GM12878 (cell line): Measurements from ENCODE around the gene SLC37A1. TPM values are rescaled to one million over a fixed set of nuclear protein-coding genes. Genes with fewer than 3 reads are reported as not detected.

Source experiments
- ATAC-seq: fragments of 200-7000 bp; cut with Tn5 transposase; 3 replicates; pipeline ENCODE4 v1.9.1; 2020; ENCODE audit warnings: mild to moderate bottlenecking, moderate library complexity
- BruUV-seq: library from RNA; stranded (reverse); fragments of 400-500 nt; replicated peaks from 2 replicates; lab custom pipeline; 2021; lab: Mats Ljungman, UMichigan
- CTCF ChIA-PET: fragments of 300-600 bp; sonication (Branson Sonifier 250); formaldehyde crosslinking; extraction: SDS; loops from one replicate; lab custom pipeline; 2021; ENCODE audit warnings: inconsistent platforms; lab: Yijun Ruan, JAX
- POLR2A ChIA-PET: fragments of 350-600 bp; formaldehyde crosslinking; extraction: SDS; loops from one replicate; lab custom pipeline; 2021; ENCODE audit warnings: inconsistent platforms; lab: Charles Lee
- RAD21 ChIA-PET: fragments of 300-600 bp; sonication (Branson Sonifier 250); formaldehyde crosslinking; loops from one replicate; lab custom pipeline; 2023; ENCODE audit warnings: antibody characterized with exemption; ENCODE audit not compliant: unreplicated experiment; lab: Charles Lee
- SMC1A ChIA-PET: fragments of 300-600 bp; sonication (Branson Sonifier 250); formaldehyde crosslinking; loops from one replicate; lab custom pipeline; 2023; ENCODE audit not compliant: unreplicated experiment, uncharacterized antibody; lab: Charles Lee
- DNase-seq: peaks from one replicate; pipeline ENCODE4 v3.0.0-alpha.2; 2011; ENCODE audit warnings: low read depth, low spot score
- FAIRE-seq: peaks from 3 replicates; lab custom pipeline; 2011; peaks lifted over from hg19 to GRCh38; lab: Jason Lieb, UNC
- H2AFZ ChIP-seq: 2 replicates; pipeline ENCODE4 v1.6.0; 2011; ENCODE audit warnings: low read depth, low read length, control low read depth; ENCODE audit not compliant: control insufficient read depth
- H3K27ac ChIP-seq: 2 replicates; pipeline ENCODE4 v1.5.1; 2011; ENCODE audit warnings: control low read depth; ENCODE audit not compliant: control insufficient read depth, insufficient read depth
- H3K27me3 ChIP-seq, 2 experiments: replicated peaks in 1 of 2; 2 replicates each; pipeline versions ENCODE4 v1.6.0 to v1.6.1; 2011; ENCODE audit warnings: low read length in 1 of 2; ENCODE audit not compliant: control insufficient read depth in 2 of 2, insufficient read depth in 2 of 2
- H3K36me3 ChIP-seq, 2 experiments: 2 replicates each; pipeline ENCODE4 v1.5.1; 2011; ENCODE audit warnings: low read length in 1 of 2; ENCODE audit not compliant: control insufficient read depth in 2 of 2, insufficient read depth in 2 of 2
- H3K4me1 ChIP-seq: 2 replicates; pipeline ENCODE4 v1.6.1; 2011; ENCODE audit warnings: mild to moderate bottlenecking, low read length, moderate library complexity, mixed read lengths; ENCODE audit not compliant: control insufficient read depth, insufficient read depth
- H3K4me2 ChIP-seq: 2 replicates; pipeline ENCODE4 v1.6.0; 2011; ENCODE audit warnings: control low read depth; ENCODE audit not compliant: control insufficient read depth, insufficient read depth
- H3K4me3 ChIP-seq: fragments of 200-600 bp; sonication (generic); 2 replicates; pipeline ENCODE4 v1.5.1; 2016
- H3K79me2 ChIP-seq: 2 replicates; pipeline ENCODE4 v1.6.0; 2011; ENCODE audit warnings: low read length; ENCODE audit not compliant: control insufficient read depth, insufficient read depth
- H3K9ac ChIP-seq: 2 replicates; pipeline ENCODE4 v1.8.0; 2011; ENCODE audit warnings: low read length, control low read depth, mixed read lengths; ENCODE audit not compliant: control insufficient read depth, insufficient read depth
- H3K9me3 ChIP-seq: replicated peaks from 3 replicates; pipeline ENCODE4 v1.5.1; 2011; ENCODE audit warnings: mild to moderate bottlenecking, low read length; ENCODE audit not compliant: control insufficient read depth, insufficient read depth
- H4K20me1 ChIP-seq: 2 replicates; pipeline ENCODE4 v1.6.0; 2011; ENCODE audit not compliant: control insufficient read depth, insufficient read depth
- CBX3 ChIP-seq: fragments of 200-600 bp; sonication (generic); IDR thresholded peaks from 2 replicates; pipeline ENCODE4 v1.6.1; 2016; ENCODE audit warnings: low read depth, borderline replicate concordance
- GATAD2B ChIP-seq: fragments of 450-650 bp; conservative IDR thresholded peaks from 2 replicates; pipeline ENCODE4 v1.6.1; 2017; ENCODE audit warnings: low read depth, mild to moderate bottlenecking, moderate library complexity
- HDAC6 ChIP-seq: fragments of 200-600 bp; sonication (generic); IDR thresholded peaks from one replicate; pipeline ENCODE4 v1.8.0; 2017; ENCODE audit warnings: antibody characterized with exemption; ENCODE audit not compliant: unreplicated experiment
- NBN ChIP-seq: fragments of 450-650 bp; IDR thresholded peaks from 2 replicates; pipeline ENCODE4 v1.6.1; 2016
- NFYA ChIP-seq: IDR thresholded peaks from 2 replicates; pipeline ENCODE4 v1.6.1; 2011; ENCODE audit warnings: low read depth, mild to moderate bottlenecking, low read length, improper control_type of control experiment, borderline replicate concordance
- POLR2AphosphoS2 ChIP-seq: IDR thresholded peaks from 2 replicates; pipeline ENCODE4 v1.6.1; 2011; ENCODE audit warnings: low read depth, mild to moderate bottlenecking, low read length, improper control_type of control experiment, moderate library complexity
- POU2F2 ChIP-seq: IDR thresholded peaks from 3 replicates; pipeline ENCODE4 v1.6.1; 2011; ENCODE audit warnings: low read depth, mild to moderate bottlenecking, low read length, borderline replicate concordance
- RAD21 ChIP-seq: IDR thresholded peaks from 2 replicates; pipeline ENCODE4 v1.6.1; 2011; ENCODE audit warnings: mild to moderate bottlenecking, low read depth, low read length, moderate library complexity; ENCODE audit not compliant: insufficient read depth
- SMC3 ChIP-seq: IDR thresholded peaks from 2 replicates; pipeline ENCODE4 v1.6.1; 2011; ENCODE audit warnings: low read length, improper control_type of control experiment, borderline replicate concordance
- WGBS: methylation state at CpG from one replicate; pipeline ENCODE4 v1.1.6; 2016; ENCODE audit warnings: low lambda C conversion rate; ENCODE audit not compliant: insufficient replicate concordance, insufficient coverage; ENCODE audit errors: missing lambda C conversion rate; 5-methylcytosine and 5-hydroxymethylcytosine counted together
- in situ Hi-C: fragments of 300-500 bp; cut with MboI; formaldehyde crosslinking; loops from 9 replicates; pipeline ENCODE4 v1.14.3; 2018; ENCODE audit warnings: mixed read lengths
- intact Hi-C: fragments of 100-400 bp; cut with micrococcal nuclease; formaldehyde crosslinking; loops from one replicate; pipeline ENCODE4 v1.14.2; 2022; ENCODE audit not compliant: unreplicated experiment
- polyA plus RNA-seq, 11 experiments: library from polyadenylated mRNA; depleted of rRNA in 4 of 11; unstranded in 6 of 11; stranded (reverse) in 5 of 11; fragments of >200 nt; fragmentation: Nextera tagmentation in 4 of 11; fragmentation: Illumina TruSeq in 1 of 11; extraction: Ambion mirVana in 4 of 11; extraction: Trizol in 1 of 11; gene quantifications; 1 replicate in 1 of 11; 2 replicates in 10 of 11; pipeline versions ENCODE4 v1.2.1 to v1.2.3, GENCODE V29; 2011 to 2016; ENCODE audit warnings: inconsistent platforms in 2 of 11, missing spikeins in 2 of 11, low read depth in 1 of 11
- total RNA-seq, 4 experiments: library from RNA; depleted of rRNA in 3 of 4; stranded (reverse); fragments of >200 nt in 3 of 4; fragmentation: Illumina TruSeq in 1 of 4; extraction: Trizol in 1 of 4; gene quantifications; 2 replicates each; pipeline versions ENCODE4 v1.2.1 to v1.2.3, GENCODE V29; 2013 to 2021
- TF ChIP-seq, protein P1 (sequence below): IDR thresholded peaks from 2 replicates; pipeline ENCODE4 v1.6.1; 2011; ENCODE audit warnings: low read depth, low read length, improper control_type of control experiment, borderline replicate concordance
- TF ChIP-seq, protein P2 (sequence below): fragments of 450-650 bp; IDR thresholded peaks from 2 replicates; pipeline ENCODE4 v1.6.1; 2016; ENCODE audit warnings: mild to moderate bottlenecking

The SLC37A1 gene
- total and polyA plus RNA-seq, 10 of the 15 experiments (the other 5 are each of a cell fraction or from before 2014, with no cell fraction given) = 1.1 to 35.5 (median 24.4) TPM

DNA sequence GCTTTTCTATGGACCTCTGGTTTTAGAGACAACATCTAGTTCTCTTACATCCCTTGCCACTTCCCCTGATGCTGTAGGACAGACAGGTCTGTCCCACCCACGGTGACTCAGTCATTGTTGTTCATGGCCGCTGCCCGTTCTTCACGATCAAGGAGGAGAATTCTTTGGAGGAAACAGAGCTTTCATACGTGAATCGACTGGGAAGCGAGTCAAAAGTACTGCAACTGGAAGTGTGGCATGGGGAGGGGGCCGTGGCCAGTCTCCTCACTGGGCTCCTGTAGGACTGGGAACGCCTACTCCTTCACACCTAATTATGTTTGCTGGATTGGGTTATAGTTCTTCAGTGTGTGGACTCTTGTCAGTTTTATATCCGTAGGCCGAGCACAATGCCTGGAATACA lies 4.4 kb upstream of the SLC37A1 start:
- SMC1A ChIA-PET = interaction anchor here (0.8 to 3.1 kb wide), 4 partner anchors 18 to 84 kb away, joined by 3 to 11 read pairs (median 6); no protein-coding TSS in a partner anchor
- no TSS peak for BruUV-seq
- H3K9me3 ChIP-seq = no peaks in the 10 kb centered on the region
- FAIRE-seq (no peak), DNase-seq (no peak), ATAC-seq (no peak)
- CTCF ChIA-PET = interaction anchor here (1.4 kb wide), 1 partner anchor 9 kb away, joined by 4 read pairs; no protein-coding TSS in a partner anchor
- no peak overlapping the region for H3K9ac ChIP-seq
- intact Hi-C loops (no loop called here), in situ Hi-C loops (no loop called here)
- H3K79me2 ChIP-seq = peaks cover 1% of the 10 kb centered on the region; the same call in 1 of the 2 replicates
- H2AFZ ChIP-seq = no peak overlapping the region
- no peak overlapping the region for H3K27ac ChIP-seq
- TF ChIP-seq, protein P1, sequence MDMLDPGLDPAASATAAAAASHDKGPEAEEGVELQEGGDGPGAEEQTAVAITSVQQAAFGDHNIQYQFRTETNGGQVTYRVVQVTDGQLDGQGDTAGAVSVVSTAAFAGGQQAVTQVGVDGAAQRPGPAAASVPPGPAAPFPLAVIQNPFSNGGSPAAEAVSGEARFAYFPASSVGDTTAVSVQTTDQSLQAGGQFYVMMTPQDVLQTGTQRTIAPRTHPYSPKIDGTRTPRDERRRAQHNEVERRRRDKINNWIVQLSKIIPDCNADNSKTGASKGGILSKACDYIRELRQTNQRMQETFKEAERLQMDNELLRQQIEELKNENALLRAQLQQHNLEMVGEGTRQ = no peak
- TF ChIP-seq GATAD2B (no peak), NBN (no peak), POU2F2 (no peak), SMC3 (no peak), CBX3 (no peak), HDAC6 (no peak), POLR2AphosphoS2 (no peak), NFYA (no peak), RAD21 (no peak)
- TF ChIP-seq, protein P2, sequence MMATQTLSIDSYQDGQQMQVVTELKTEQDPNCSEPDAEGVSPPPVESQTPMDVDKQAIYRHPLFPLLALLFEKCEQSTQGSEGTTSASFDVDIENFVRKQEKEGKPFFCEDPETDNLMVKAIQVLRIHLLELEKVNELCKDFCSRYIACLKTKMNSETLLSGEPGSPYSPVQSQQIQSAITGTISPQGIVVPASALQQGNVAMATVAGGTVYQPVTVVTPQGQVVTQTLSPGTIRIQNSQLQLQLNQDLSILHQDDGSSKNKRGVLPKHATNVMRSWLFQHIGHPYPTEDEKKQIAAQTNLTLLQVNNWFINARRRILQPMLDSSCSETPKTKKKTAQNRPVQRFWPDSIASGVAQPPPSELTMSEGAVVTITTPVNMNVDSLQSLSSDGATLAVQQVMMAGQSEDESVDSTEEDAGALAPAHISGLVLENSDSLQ = no peak
- no peak overlapping the region for H3K4me3 ChIP-seq
- no peaks in the 10 kb centered on the region for H3K36me3 ChIP-seq
- H3K4me1 ChIP-seq = peaks cover 21% of the 10 kb centered on the region
- no peaks in the 10 kb centered on the region for H3K27me3 ChIP-seq
- no peak overlapping the region for H3K4me2 ChIP-seq
- POLR2A ChIA-PET = interaction anchor here (1.1 kb wide), 1 partner anchor 48 kb away, joined by 4 read pairs; no protein-coding TSS in a partner anchor
- H4K20me1 ChIP-seq = no peaks in the 10 kb centered on the region
- RAD21 ChIA-PET = no interaction called here
- 85% methylated on average over 11 of the region's 11 CpGs for WGBS
